GM12878 (cell line): Measurements from ENCODE around the gene ALG12. TPM values are rescaled to one million over a fixed set of nuclear protein-coding genes. Genes with fewer than 3 reads are reported as not detected.

Experiments
- BCLAF1 ChIP-seq: fragments of 450-650 bp; IDR thresholded peaks from 2 replicates; pipeline ENCODE4 v1.6.1; 2017; ENCODE audit warnings: antibody characterized with exemption, mild to moderate bottlenecking, moderate library complexity
- ETV6 ChIP-seq, 2 experiments: fragments of 450-650 bp in 1 of 2; IDR thresholded peaks in 1 of 2; conservative IDR thresholded peaks in 1 of 2; 2 replicates each; pipeline ENCODE4 v1.6.1; 2014; ENCODE audit warnings: antibody characterized with exemption in 1 of 2, borderline replicate concordance in 1 of 2, low read depth in 1 of 2, mild to moderate bottlenecking in 1 of 2, moderate library complexity in 1 of 2
- HDAC2 ChIP-seq: fragments of 200-600 bp; sonication (generic); IDR thresholded peaks from 2 replicates; pipeline ENCODE4 v1.6.1; 2017
- NR2F1 ChIP-seq: fragments of 450-650 bp; conservative IDR thresholded peaks from 2 replicates; pipeline ENCODE4 v1.6.1; 2017; ENCODE audit warnings: mild to moderate bottlenecking
- POLR2AphosphoS5 ChIP-seq: IDR thresholded peaks from 2 replicates; pipeline ENCODE4 v1.6.1; 2011; ENCODE audit warnings: mild to moderate bottlenecking, low read length, inconsistent platforms
- SMARCA5 ChIP-seq: fragments of 450-650 bp; IDR thresholded peaks from 2 replicates; pipeline ENCODE4 v1.6.1; 2017; ENCODE audit warnings: mild to moderate bottlenecking
- SUPT20H ChIP-seq: IDR thresholded peaks from 2 replicates; pipeline ENCODE4 v1.6.1; 2011; ENCODE audit warnings: low read depth, mild to moderate bottlenecking, low read length, moderate library complexity, borderline replicate concordance; ENCODE audit not compliant: control insufficient read depth
- polyA plus RNA-seq, 11 experiments: library from polyadenylated mRNA; depleted of rRNA in 4 of 11; unstranded in 6 of 11; stranded (reverse) in 5 of 11; fragments of >200 nt; fragmentation: Nextera tagmentation in 4 of 11; fragmentation: Illumina TruSeq in 1 of 11; extraction: Ambion mirVana in 4 of 11; extraction: Trizol in 1 of 11; gene quantifications; 1 replicate in 1 of 11; 2 replicates in 10 of 11; pipeline versions ENCODE4 v1.2.1 to v1.2.3, GENCODE V29; 2011 to 2016; ENCODE audit warnings: inconsistent platforms in 2 of 11, missing spikeins in 2 of 11, low read depth in 1 of 11
- total RNA-seq, 4 experiments: library from RNA; depleted of rRNA in 3 of 4; stranded (reverse); fragments of >200 nt in 3 of 4; fragmentation: Illumina TruSeq in 1 of 4; extraction: Trizol in 1 of 4; gene quantifications; 2 replicates each; pipeline versions ENCODE4 v1.2.1 to v1.2.3, GENCODE V29; 2013 to 2021
- TF ChIP-seq, protein P1 (sequence below): fragments of 450-650 bp; conservative IDR thresholded peaks from 2 replicates; pipeline ENCODE4 v1.6.1; 2017; ENCODE audit warnings: mild to moderate bottlenecking, moderate library complexity
- TF ChIP-seq, protein P2 (sequence below): IDR thresholded peaks from 2 replicates; pipeline ENCODE4 v1.6.1; 2012; ENCODE audit warnings: low read depth, low read length, improper control_type of control experiment

ALG12 gene
- total and polyA plus RNA-seq, 10 of the 15 experiments (the other 5 are each of a cell fraction or from before 2014, with no cell fraction given), result 0.22 to 23.4 (median 6.6) TPM

DNA sequence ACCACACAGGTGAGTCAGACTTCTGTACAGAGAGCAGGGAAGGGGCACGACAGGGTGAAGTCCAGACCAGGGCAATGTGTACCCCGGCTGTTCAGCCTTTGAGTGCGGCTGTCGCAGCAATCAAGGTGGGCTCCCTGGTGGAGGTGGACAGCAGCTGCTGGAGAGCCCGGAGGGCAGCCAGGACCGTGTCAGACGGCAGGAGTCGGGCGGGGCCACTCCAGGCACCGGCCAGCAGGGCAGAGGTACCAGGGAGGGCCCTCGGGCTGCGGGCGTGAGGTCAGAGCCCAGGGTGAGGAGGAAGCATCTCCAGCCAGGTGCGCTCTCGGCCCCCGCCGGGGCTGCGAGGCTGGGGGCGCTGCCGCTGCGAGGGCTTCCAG lies 41.5 kb upstream of the ALG12 start (continued):
- TF ChIP-seq, protein P1, sequence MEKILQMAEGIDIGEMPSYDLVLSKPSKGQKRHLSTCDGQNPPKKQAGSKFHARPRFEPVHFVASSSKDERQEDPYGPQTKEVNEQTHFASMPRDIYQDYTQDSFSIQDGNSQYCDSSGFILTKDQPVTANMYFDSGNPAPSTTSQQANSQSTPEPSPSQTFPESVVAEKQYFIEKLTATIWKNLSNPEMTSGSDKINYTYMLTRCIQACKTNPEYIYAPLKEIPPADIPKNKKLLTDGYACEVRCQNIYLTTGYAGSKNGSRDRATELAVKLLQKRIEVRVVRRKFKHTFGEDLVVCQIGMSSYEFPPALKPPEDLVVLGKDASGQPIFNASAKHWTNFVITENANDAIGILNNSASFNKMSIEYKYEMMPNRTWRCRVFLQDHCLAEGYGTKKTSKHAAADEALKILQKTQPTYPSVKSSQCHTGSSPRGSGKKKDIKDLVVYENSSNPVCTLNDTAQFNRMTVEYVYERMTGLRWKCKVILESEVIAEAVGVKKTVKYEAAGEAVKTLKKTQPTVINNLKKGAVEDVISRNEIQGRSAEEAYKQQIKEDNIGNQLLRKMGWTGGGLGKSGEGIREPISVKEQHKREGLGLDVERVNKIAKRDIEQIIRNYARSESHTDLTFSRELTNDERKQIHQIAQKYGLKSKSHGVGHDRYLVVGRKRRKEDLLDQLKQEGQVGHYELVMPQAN, result peak; percentile 78
- no peak for TF ChIP-seq POLR2AphosphoS5
- TF ChIP-seq, protein P2, sequence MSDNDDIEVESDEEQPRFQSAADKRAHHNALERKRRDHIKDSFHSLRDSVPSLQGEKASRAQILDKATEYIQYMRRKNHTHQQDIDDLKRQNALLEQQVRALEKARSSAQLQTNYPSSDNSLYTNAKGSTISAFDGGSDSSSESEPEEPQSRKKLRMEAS, result no peak
- TF ChIP-seq SMARCA5, result peak; percentile 87
- no peak for TF ChIP-seq BCLAF1
- TF ChIP-seq NR2F1, result no peak
- no peak for TF ChIP-seq SUPT20H
- no peak for TF ChIP-seq HDAC2
- no peak for TF ChIP-seq ETV6 (conservative IDR thresholded peaks at IDR 0.05 in 1 of 2, IDR thresholded peaks at IDR 0.05 in 1 of 2; ENCODE audit: borderline replicate concordance in 1 of 2, low read depth in 1 of 2)
